ENCODE measurements around the gene GDAP2. TPM values are rescaled to one million over a fixed set of nuclear protein-coding genes. Genes with fewer than 3 reads are reported as not detected.

Gene GDAP2
- total RNA-seq, 1 donor from 2014 or later, result 31.6 TPM

GRCh38 chr1:117971777-117972176 is 42.4 kb upstream of the GDAP2 start:
- no peaks in the 10 kb centered on the region for H4K20me1 ChIP-seq (ENCODE audit: insufficient read depth, low read length)
- Mint-ChIP-seq H3K36me3 (ENCODE audit: low read depth, unreplicated experiment) (no peaks in the 10 kb centered on the region), H3K4me1 (ENCODE audit: low read depth, unreplicated experiment) (peaks cover 4% of the 10 kb centered on the region), H3K27me3 (ENCODE audit: low read depth, unreplicated experiment) (no peaks in the 10 kb centered on the region), H3K27ac (ENCODE audit: unreplicated experiment) (no peak overlapping the region), H3K9me3 (ENCODE audit: unreplicated experiment) (no peaks in the 10 kb centered on the region), H3K4me3 (ENCODE audit: unreplicated experiment) (no peak overlapping the region)
- no peak overlapping the region for H3K4me2 ChIP-seq (ENCODE audit: low read length)
- no peak overlapping the region for H2AFZ ChIP-seq (ENCODE audit: low read depth, low read length)
- H3K4me3 ChIP-seq (ENCODE audit: insufficient read depth, low read depth, low read length), result no peak overlapping the region
- H3K9me3 ChIP-seq (ENCODE audit: insufficient read depth, low read depth, low read length), result no peaks in the 10 kb centered on the region
- no peak for TF ChIP-seq EZH2 (IDR thresholded peaks at IDR 0.05; ENCODE audit: insufficient read depth, low read length)
- no peak for TF ChIP-seq CTCF (IDR thresholded peaks at IDR 0.05; ENCODE audit: insufficient read depth, low read depth, low read length)
- H3K4me1 ChIP-seq (ENCODE audit: insufficient read depth, low read length), result no peaks in the 10 kb centered on the region
- no peak for FAIRE-seq
- no peak overlapping the region for H3K27ac ChIP-seq (ENCODE audit: low read depth, low read length)
- no peaks in the 10 kb centered on the region for H3K36me3 ChIP-seq (ENCODE audit: insufficient read depth, low read length)
- DNase-seq (ENCODE audit: low read depth), result no peak
- no peaks in the 10 kb centered on the region for H3K79me2 ChIP-seq (ENCODE audit: insufficient read depth, low read length)
- no peaks in the 10 kb centered on the region for H3K27me3 ChIP-seq (ENCODE audit: insufficient read depth, low read length)
- no peak overlapping the region for H3K9ac ChIP-seq (ENCODE audit: low read length)

- no peak overlapping the region for H3K9ac ChIP-seq (ENCODE audit: low read length)
- Mint-ChIP-seq H3K27ac (ENCODE audit: unreplicated experiment) (no peak overlapping the region), H3K27me3 (ENCODE audit: low read depth, unreplicated experiment) (no peaks in the 10 kb centered on the region), H3K9me3 (ENCODE audit: unreplicated experiment) (no peaks in the 10 kb centered on the region), H3K36me3 (ENCODE audit: low read depth, unreplicated experiment) (no peaks in the 10 kb centered on the region), H3K4me1 (ENCODE audit: low read depth, unreplicated experiment) (peaks cover 4% of the 10 kb centered on the region), H3K4me3 (ENCODE audit: unreplicated experiment) (no peak overlapping the region)
- TF ChIP-seq EZH2 (IDR thresholded peaks at IDR 0.05; ENCODE audit: insufficient read depth, low read length) (no peak), CTCF (IDR thresholded peaks at IDR 0.05; ENCODE audit: insufficient read depth, low read depth, low read length) (no peak)
- H3K36me3 ChIP-seq (ENCODE audit: insufficient read depth, low read length), result no peaks in the 10 kb centered on the region
- H3K4me3 ChIP-seq (ENCODE audit: insufficient read depth, low read depth, low read length), result no peak overlapping the region
- no peaks in the 10 kb centered on the region for H3K9me3 ChIP-seq (ENCODE audit: insufficient read depth, low read depth, low read length)
- H2AFZ ChIP-seq (ENCODE audit: low read depth, low read length), result no peak overlapping the region
- no peak overlapping the region for H3K27ac ChIP-seq (ENCODE audit: low read depth, low read length)
- DNase-seq (ENCODE audit: low read depth) (no peak), FAIRE-seq (no peak)
- H3K27me3 ChIP-seq (ENCODE audit: insufficient read depth, low read length), result no peaks in the 10 kb centered on the region
- no peaks in the 10 kb centered on the region for H3K4me1 ChIP-seq (ENCODE audit: insufficient read depth, low read length)
- no peaks in the 10 kb centered on the region for H3K79me2 ChIP-seq (ENCODE audit: insufficient read depth, low read length)
- no peaks in the 10 kb centered on the region for H4K20me1 ChIP-seq (ENCODE audit: insufficient read depth, low read length)
- H3K4me2 ChIP-seq (ENCODE audit: low read length), result no peak overlapping the region
These were observed 40.8 kb upstream of the GDAP2 start for GRCh38 chr1:117970252-117970651.

- FAIRE-seq (no peak), DNase-seq (ENCODE audit: low read depth) (peak; percentile 30)
- no peaks in the 10 kb centered on the region for H3K36me3 ChIP-seq (ENCODE audit: insufficient read depth, low read length)
- no peaks in the 10 kb centered on the region for H4K20me1 ChIP-seq (ENCODE audit: insufficient read depth, low read length)
- no peak overlapping the region for H3K4me3 ChIP-seq (ENCODE audit: insufficient read depth, low read depth, low read length)
- no peaks in the 10 kb centered on the region for H3K27me3 ChIP-seq (ENCODE audit: insufficient read depth, low read length)
- no peaks in the 10 kb centered on the region for H3K4me1 ChIP-seq (ENCODE audit: insufficient read depth, low read length)
- Mint-ChIP-seq H3K27ac (ENCODE audit: unreplicated experiment) (no peak overlapping the region), H3K4me1 (ENCODE audit: low read depth, unreplicated experiment) (peaks cover 4% of the 10 kb centered on the region), H3K9me3 (ENCODE audit: unreplicated experiment) (no peaks in the 10 kb centered on the region), H3K36me3 (ENCODE audit: low read depth, unreplicated experiment) (no peaks in the 10 kb centered on the region), H3K4me3 (ENCODE audit: unreplicated experiment) (no peak overlapping the region), H3K27me3 (ENCODE audit: low read depth, unreplicated experiment) (no peaks in the 10 kb centered on the region)
- TF ChIP-seq CTCF (IDR thresholded peaks at IDR 0.05; ENCODE audit: insufficient read depth, low read depth, low read length) (no peak), EZH2 (IDR thresholded peaks at IDR 0.05; ENCODE audit: insufficient read depth, low read length) (no peak)
- H3K4me2 ChIP-seq (ENCODE audit: low read length), result no peak overlapping the region
- H3K79me2 ChIP-seq (ENCODE audit: insufficient read depth, low read length), result no peaks in the 10 kb centered on the region
- H3K9ac ChIP-seq (ENCODE audit: low read length), result no peak overlapping the region
- H3K27ac ChIP-seq (ENCODE audit: low read depth, low read length), result no peak overlapping the region
- no peak overlapping the region for H2AFZ ChIP-seq (ENCODE audit: low read depth, low read length)
- no peaks in the 10 kb centered on the region for H3K9me3 ChIP-seq (ENCODE audit: insufficient read depth, low read depth, low read length)
These were observed 38.5 kb upstream of the GDAP2 start for GRCh38 chr1:117967881-117968280.

All from astrocyte (in vitro differentiated cells and primary cell).